ENCODE results near the gene COG5. TPM values are rescaled to one million over a fixed set of nuclear protein-coding genes. Genes with fewer than 3 reads are reported as not detected.

COG5 gene
- total RNA-seq, 1 experiment from 2014 or later: 31.1 TPM

DNA sequence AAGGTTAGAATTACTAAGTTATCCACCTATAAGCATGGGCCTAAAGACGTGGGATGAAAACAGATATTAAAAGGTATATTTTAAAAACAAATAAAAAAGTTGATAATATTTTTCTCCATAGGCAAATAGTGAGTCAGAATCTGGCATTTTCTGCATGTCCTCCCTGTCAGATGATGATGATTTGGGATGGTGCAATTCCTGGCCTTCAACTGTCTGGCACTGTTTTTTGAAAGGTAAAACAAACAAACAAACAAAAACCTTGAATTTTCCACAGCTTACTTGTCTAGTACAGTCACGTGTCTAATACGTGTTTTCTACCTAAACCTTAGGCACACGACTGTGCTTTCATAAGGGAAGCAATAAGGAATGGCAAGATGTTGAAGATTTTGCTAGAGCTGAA lies 377.5 kb downstream of the COG5 start:
- no peak for DNase-seq (ENCODE audit: low read depth)

GRCh38 chr7:107185716-107186115 lies 378.0 kb downstream of the COG5 start:
- DNase-seq (ENCODE audit: low read depth): no peak

GRCh38 chr7:107181172-107181571 lies 382.5 kb downstream of the COG5 start:
- no peak for DNase-seq (ENCODE audit: low read depth)

- DNase-seq (ENCODE audit: low read depth): peak; percentile 83
These were observed 383.3 kb downstream of the COG5 start for GRCh38 chr7:107180378-107180777.

DNA sequence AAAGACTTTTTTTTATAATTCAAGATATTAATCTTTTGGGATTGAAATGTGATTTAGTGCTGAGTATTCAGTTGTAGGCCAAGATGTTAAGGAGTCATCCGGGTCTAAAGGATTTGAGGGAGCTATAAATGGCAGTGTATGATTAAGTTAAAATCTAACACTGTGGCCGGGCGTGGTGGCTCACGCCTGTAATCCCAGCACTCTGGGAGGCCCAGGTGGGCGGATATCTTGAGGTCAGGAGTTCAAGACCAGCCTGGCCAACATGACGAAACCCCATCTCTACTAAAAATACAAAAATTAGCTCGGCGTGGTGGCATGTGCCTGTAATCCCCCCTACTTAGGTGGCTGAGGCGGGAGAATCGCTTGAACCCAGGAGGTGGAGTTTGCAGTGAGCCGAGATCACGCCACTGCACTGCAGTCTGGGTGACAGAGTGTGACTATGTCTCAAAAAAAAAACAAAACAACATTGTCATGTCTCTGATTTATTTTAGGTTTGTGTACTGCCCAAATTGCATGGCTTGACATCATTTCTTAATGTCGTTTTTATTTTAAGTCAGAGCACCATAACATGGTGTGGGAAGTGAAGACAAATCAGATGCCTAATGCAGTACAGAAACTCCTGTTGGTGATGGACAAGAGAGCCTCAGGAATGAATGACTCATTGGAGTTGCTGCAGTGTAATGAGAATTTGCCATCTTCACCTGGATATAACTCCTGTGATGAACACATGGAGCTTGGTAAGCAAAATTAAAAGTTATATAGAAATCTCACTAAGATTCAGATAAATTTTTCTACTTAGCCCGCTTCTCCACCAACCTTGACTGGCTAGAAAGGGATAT lies 384.2 kb downstream of the COG5 start:
- DNase-seq (ENCODE audit: low read depth): peak; percentile 49

DNA sequence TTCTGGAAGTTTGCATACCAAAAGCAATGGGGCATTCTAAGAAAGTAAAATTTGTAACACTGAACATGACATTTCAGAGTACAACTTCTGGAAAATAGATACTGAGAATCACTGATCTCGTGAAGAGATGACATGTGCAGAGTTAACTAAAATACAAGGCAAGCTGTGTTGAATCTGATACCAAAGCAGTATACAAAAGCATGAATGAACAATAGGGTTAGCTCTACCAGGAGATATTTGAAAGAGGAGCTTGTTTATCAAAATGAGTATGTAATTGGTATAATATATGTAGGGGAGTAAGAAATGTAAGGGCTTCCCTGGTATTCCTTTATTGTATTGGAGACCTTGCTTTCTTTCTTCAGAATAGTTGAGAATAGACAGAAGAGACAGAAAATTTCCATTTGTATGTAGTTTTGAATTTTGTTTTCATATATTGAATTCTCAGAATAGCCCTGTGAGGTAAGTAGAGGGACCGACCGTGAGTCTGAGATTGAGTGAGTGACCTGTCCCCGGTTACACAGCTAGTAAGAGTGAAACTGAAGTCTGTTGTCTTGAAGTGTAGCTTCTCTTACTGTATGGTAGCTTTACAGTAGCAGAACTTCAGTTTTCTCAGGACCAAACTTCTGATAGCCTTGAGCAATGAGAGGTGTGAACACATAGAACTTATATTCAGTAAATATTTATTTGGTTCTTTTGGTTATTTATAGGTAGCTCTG lies 389.9 kb downstream of the COG5 start:
- DNase-seq (ENCODE audit: low read depth): no peak

DNA sequence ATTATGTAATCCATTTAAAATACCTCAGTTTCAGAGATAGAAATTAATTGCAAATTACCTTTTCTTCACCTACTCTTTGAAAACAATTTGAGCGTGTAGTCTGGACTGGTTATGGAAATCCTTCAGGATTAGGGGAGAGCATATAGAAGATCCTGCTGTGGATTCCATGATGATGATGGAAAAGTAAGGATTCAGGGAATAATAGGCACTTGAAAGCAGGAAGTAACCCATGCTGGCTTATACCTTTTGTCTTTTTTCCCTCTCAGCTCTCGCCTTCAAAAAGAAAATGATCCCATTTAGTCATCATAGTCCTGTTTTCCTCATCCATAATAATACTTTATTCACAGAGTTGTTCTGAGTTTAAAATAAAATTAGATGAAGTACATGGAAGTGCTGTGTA lies 390.5 kb downstream of the COG5 start:
- no peak for DNase-seq (ENCODE audit: low read depth)

GRCh38 chr7:107172276-107173032 lies 391.3 kb downstream of the COG5 start:
- DNase-seq (ENCODE audit: low read depth): no peak

DNA sequence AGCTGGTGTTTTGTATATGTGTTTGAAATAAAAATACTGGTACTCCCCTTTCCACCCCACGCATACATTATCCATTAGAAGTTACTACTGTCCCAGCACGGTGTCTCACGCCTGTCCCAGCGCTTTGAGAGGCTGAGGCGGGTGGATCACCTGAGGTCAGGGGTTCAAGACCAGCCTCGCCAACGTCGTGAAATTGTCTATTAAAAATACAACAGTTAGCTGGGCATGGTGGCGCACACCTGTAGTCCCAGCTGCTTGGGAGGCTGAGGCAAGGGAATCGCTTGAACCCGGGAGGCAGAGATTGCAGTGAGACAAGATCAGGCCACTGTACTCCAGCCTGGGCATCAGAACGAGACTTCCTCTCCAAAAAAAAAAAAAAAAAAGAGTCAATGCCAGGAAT lies 392.2 kb downstream of the COG5 start:
- no peak for DNase-seq (ENCODE audit: low read depth)

- no peak for DNase-seq (ENCODE audit: low read depth)
These were observed 393.4 kb downstream of the COG5 start for GRCh38 chr7:107170051-107170915.

- peak; percentile 97 for DNase-seq (ENCODE audit: low read depth)
These were observed 394.3 kb downstream of the COG5 start for GRCh38 chr7:107169120-107170050.

DNA sequence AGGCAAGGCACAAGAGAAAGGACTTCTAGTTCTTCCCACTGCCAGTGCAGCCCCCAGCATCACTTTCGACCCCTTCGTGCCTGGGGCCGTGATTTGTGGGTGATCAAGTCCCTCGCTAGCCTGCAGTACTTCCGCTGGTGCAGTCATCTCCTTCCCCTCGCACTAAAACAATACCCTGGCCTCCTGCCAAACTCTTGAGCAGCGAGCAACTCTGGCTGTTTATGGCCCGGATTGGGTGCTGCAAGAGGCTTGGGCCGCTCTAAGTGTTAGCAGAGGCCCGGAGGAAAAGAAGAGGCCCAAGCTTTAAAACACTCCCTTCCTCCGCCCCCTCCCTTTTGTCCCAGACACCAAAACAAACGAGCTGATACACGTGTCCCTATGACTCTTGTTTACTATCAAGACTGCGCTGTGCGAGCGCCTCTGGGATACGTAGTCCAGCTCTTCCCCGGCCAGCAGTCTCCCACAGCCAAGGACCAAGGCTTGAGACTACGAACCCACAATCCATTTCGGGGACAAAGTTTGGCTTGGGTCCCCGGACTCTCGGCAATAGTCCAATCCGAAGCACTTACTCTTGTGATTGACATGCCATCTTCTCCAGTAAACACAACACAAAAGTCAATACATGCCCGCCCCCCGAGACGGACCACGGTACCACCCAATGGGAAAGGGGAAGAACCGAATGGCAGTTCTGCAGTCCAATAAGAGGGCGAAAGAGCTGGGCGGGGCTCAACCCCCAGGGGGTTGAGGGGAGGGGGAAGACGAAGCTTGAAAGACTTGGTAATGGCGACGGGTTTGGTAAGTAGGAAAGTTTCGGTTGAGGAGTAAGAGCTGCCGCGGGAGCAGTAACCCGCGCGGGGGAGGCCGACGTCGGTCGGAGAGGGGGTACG lies 395.2 kb downstream of the COG5 start, which contains the start of gene HBP1:
Gene HBP1, plus strand, starts transcription at position 771 of the 887 bp plus-strand sequence. CDS start 10,891 bp downstream, outside the sequence.
- DNase-seq (ENCODE audit: low read depth): peak; percentile 100

- DNase-seq (ENCODE audit: low read depth): peak; percentile 89
These were observed 396.1 kb downstream of the COG5 start for GRCh38 chr7:107167483-107168232.

GRCh38 chr7:107166736-107167426 lies 396.8 kb downstream of the COG5 start:
- no peak for DNase-seq (ENCODE audit: low read depth)

- DNase-seq (ENCODE audit: low read depth): no peak
These were observed 398.4 kb downstream of the COG5 start for GRCh38 chr7:107165341-107165740.

GRCh38 chr7:107164092-107164491 lies 399.6 kb downstream of the COG5 start:
- no peak for DNase-seq (ENCODE audit: low read depth)

- no peak for DNase-seq (ENCODE audit: low read depth)
These were observed 401.2 kb downstream of the COG5 start for GRCh38 chr7:107162475-107162874.

- no peak for DNase-seq (ENCODE audit: low read depth)
These were observed 402.3 kb downstream of the COG5 start for GRCh38 chr7:107161415-107161814.

Data from LHCN-M2 (cell line).